ENCODE data around the gene SYCE3.

GRCh38 chr22:50574383-50574755 is 11.7 kb upstream of the SYCE3 start:
- TF ChIP-seq POLR2A (IDR thresholded peaks at IDR 0.05; ENCODE audit: low read length) (no peak), GATA1 (IDR thresholded peaks at IDR 0.05; ENCODE audit: low read depth, low read length) (no peak)

Measured in erythroblast (primary cell).